ENCODE results near the gene KCTD16. TPM values are rescaled to one million over a fixed set of nuclear protein-coding genes. Genes with fewer than 3 reads are reported as not detected.

Gene KCTD16
- total and polyA plus RNA-seq, 7 experiments from 2014 or later, result 0.07 to 0.22 (median 0.13) TPM; not detected in 4

GRCh38 chr5:144421411-144421810 is 250.7 kb downstream of the KCTD16 start:
- H3K4me1 Mint-ChIP-seq, result no peaks in the 10 kb centered on the region
- CTCF ChIA-PET, result no interaction called here
- intact Hi-C loops (cut with micrococcal nuclease), result no loop called here

GRCh38 chr5:144422018-144422727 is 251.5 kb downstream of the KCTD16 start:
- H3K27me3 Mint-ChIP-seq, result peaks cover 0 to 6% (median 0%) of the 10 kb centered on the region in 5 donors
- Histone ChIP-seq H3K4me1 (ENCODE audit: control insufficient read depth in 2 of 2, insufficient read depth in 2 of 2, low read length in 2 of 2) (no peaks in the 10 kb centered on the region), H3K27me3 (ENCODE audit: control insufficient read depth in 2 of 2, insufficient read depth in 2 of 2, low read length in 2 of 2) (no peaks in the 10 kb centered on the region), H3K4me3 (ENCODE audit: low read length) (no peak overlapping the region), H3K36me3 (ENCODE audit: control insufficient read depth in 2 of 3, insufficient read depth in 3 of 3, low read length in 3 of 3) (no peaks in the 10 kb centered on the region), H3K9me3 (ENCODE audit: control insufficient read depth in 2 of 3, low read length in 3 of 3) (no peaks in the 10 kb centered on the region), H3K27ac (ENCODE audit: low read depth, low read length) (no peak overlapping the region)
- no peak for ATAC-seq
- POLR2A ChIA-PET, result no interaction called here
- intact Hi-C loops (cut with micrococcal nuclease), result no loop called here
- DNase-seq, result no peak
- no peaks in the 10 kb centered on the region for H3K4me1 Mint-ChIP-seq
- no peak overlapping the region for H3K27ac Mint-ChIP-seq
- no peak overlapping the region for H3K4me3 Mint-ChIP-seq
- H3K36me3 Mint-ChIP-seq, result no peaks in the 10 kb centered on the region
- CTCF ChIA-PET, result no interaction called here
- peaks cover 2 to 18% (median 9%) of the 10 kb centered on the region in 11 donors for H3K9me3 Mint-ChIP-seq

More at GRCh38 chr5:144421411-144421810, 250.7 kb downstream of the KCTD16 start:
- no peak overlapping the region for H3K4me3 Mint-ChIP-seq
- no peaks in the 10 kb centered on the region for H3K4me1 ChIP-seq (ENCODE audit: control insufficient read depth in 2 of 2, insufficient read depth in 2 of 2, low read length in 2 of 2)
- ATAC-seq (no peak), DNase-seq (no peak)
- POLR2A ChIA-PET, result no interaction called here
- no peaks in the 10 kb centered on the region for H3K36me3 Mint-ChIP-seq
- peaks cover 0 to 6% (median 0%) of the 10 kb centered on the region in 5 donors for H3K27me3 Mint-ChIP-seq
- no peaks in the 10 kb centered on the region for H3K9me3 ChIP-seq (ENCODE audit: control insufficient read depth in 2 of 3, low read length in 3 of 3)
- H3K4me3 ChIP-seq (ENCODE audit: low read length), result no peak overlapping the region
- no peaks in the 10 kb centered on the region for H3K36me3 ChIP-seq (ENCODE audit: control insufficient read depth in 2 of 3, insufficient read depth in 3 of 3, low read length in 3 of 3)
- no peak overlapping the region for H3K27ac Mint-ChIP-seq
- no peak overlapping the region for H3K27ac ChIP-seq (ENCODE audit: low read depth, low read length)
- peaks cover 2 to 18% (median 9%) of the 10 kb centered on the region in 11 donors for H3K9me3 Mint-ChIP-seq
- no peaks in the 10 kb centered on the region for H3K27me3 ChIP-seq (ENCODE audit: control insufficient read depth in 2 of 2, insufficient read depth in 2 of 2, low read length in 2 of 2)

- H3K36me3 Mint-ChIP-seq, result no peaks in the 10 kb centered on the region
- Histone ChIP-seq H3K27me3 (ENCODE audit: control insufficient read depth in 2 of 2, insufficient read depth in 2 of 2, low read length in 2 of 2) (no peaks in the 10 kb centered on the region), H3K9me3 (ENCODE audit: control insufficient read depth in 2 of 3, low read length in 3 of 3) (no peaks in the 10 kb centered on the region), H3K4me3 (ENCODE audit: low read length) (no peak overlapping the region), H3K36me3 (ENCODE audit: control insufficient read depth in 2 of 3, insufficient read depth in 3 of 3, low read length in 3 of 3) (no peaks in the 10 kb centered on the region), H3K27ac (ENCODE audit: low read depth, low read length) (no peak overlapping the region), H3K4me1 (ENCODE audit: control insufficient read depth in 2 of 2, insufficient read depth in 2 of 2, low read length in 2 of 2) (no peaks in the 10 kb centered on the region)
- H3K4me1 Mint-ChIP-seq, result no peaks in the 10 kb centered on the region
- peaks cover 2 to 17% (median 7%) of the 10 kb centered on the region in 11 donors for H3K9me3 Mint-ChIP-seq
- H3K4me3 Mint-ChIP-seq, result no peak overlapping the region
- CTCF ChIA-PET, result no interaction called here
- H3K27ac Mint-ChIP-seq, result no peak overlapping the region
- DNase-seq (no peak), ATAC-seq (no peak)
- POLR2A ChIA-PET, result no interaction called here
- H3K27me3 Mint-ChIP-seq, result no peaks in the 10 kb centered on the region
- intact Hi-C loops (cut with micrococcal nuclease), result no loop called here
Observed at GRCh38 chr5:144427866-144428265, 257.2 kb downstream of the KCTD16 start.

GRCh38 chr5:144428326-144428725 is 257.7 kb downstream of the KCTD16 start:
- Mint-ChIP-seq H3K27ac (no peak overlapping the region), H3K36me3 (no peaks in the 10 kb centered on the region), H3K27me3 (no peaks in the 10 kb centered on the region), H3K4me1 (no peaks in the 10 kb centered on the region), H3K4me3 (no peak overlapping the region), H3K9me3 (peaks cover 2 to 13% (median 5%) of the 10 kb centered on the region in 11 donors)
- H3K9me3 ChIP-seq (ENCODE audit: control insufficient read depth in 2 of 3, low read length in 3 of 3), result no peaks in the 10 kb centered on the region
- POLR2A ChIA-PET, result no interaction called here
- ATAC-seq, result no peak
- CTCF ChIA-PET, result no interaction called here
- H3K4me3 ChIP-seq (ENCODE audit: low read length), result no peak overlapping the region
- H3K27ac ChIP-seq (ENCODE audit: low read depth, low read length), result no peak overlapping the region
- no peak for DNase-seq
- H3K4me1 ChIP-seq (ENCODE audit: control insufficient read depth in 2 of 2, insufficient read depth in 2 of 2, low read length in 2 of 2), result no peaks in the 10 kb centered on the region
- H3K36me3 ChIP-seq (ENCODE audit: control insufficient read depth in 2 of 3, insufficient read depth in 3 of 3, low read length in 3 of 3), result no peaks in the 10 kb centered on the region
- intact Hi-C loops (cut with micrococcal nuclease), result no loop called here
- no peaks in the 10 kb centered on the region for H3K27me3 ChIP-seq (ENCODE audit: control insufficient read depth in 2 of 2, insufficient read depth in 2 of 2, low read length in 2 of 2)

GRCh38 chr5:144429405-144429804 is 258.7 kb downstream of the KCTD16 start:
- no peak overlapping the region for H3K4me3 ChIP-seq (ENCODE audit: low read length)
- H3K4me1 ChIP-seq (ENCODE audit: control insufficient read depth in 2 of 2, insufficient read depth in 2 of 2, low read length in 2 of 2), result no peaks in the 10 kb centered on the region
- CTCF ChIA-PET, result no interaction called here
- H3K27me3 ChIP-seq (ENCODE audit: control insufficient read depth in 2 of 2, insufficient read depth in 2 of 2, low read length in 2 of 2), result no peaks in the 10 kb centered on the region
- intact Hi-C loops (cut with micrococcal nuclease), result no loop called here
- Mint-ChIP-seq H3K9me3 (peaks cover 0 to 13% (median 3%) of the 10 kb centered on the region in 11 donors), H3K36me3 (no peaks in the 10 kb centered on the region), H3K27ac (no peak overlapping the region), H3K4me3 (no peak overlapping the region), H3K4me1 (no peaks in the 10 kb centered on the region), H3K27me3 (no peaks in the 10 kb centered on the region)
- POLR2A ChIA-PET, result no interaction called here
- no peak for ATAC-seq
- no peaks in the 10 kb centered on the region for H3K9me3 ChIP-seq (ENCODE audit: control insufficient read depth in 2 of 3, low read length in 3 of 3)
- no peak overlapping the region for H3K27ac ChIP-seq (ENCODE audit: low read depth, low read length)
- DNase-seq, result no peak
- H3K36me3 ChIP-seq (ENCODE audit: control insufficient read depth in 2 of 3, insufficient read depth in 3 of 3, low read length in 3 of 3), result no peaks in the 10 kb centered on the region

GRCh38 chr5:144429905-144430304 is 259.2 kb downstream of the KCTD16 start:
- no peak for ATAC-seq
- Mint-ChIP-seq H3K27ac (no peak overlapping the region), H3K4me3 (no peak overlapping the region), H3K4me1 (no peaks in the 10 kb centered on the region), H3K9me3 (peaks cover 0 to 15% (median 5%) of the 10 kb centered on the region in 11 donors), H3K36me3 (no peaks in the 10 kb centered on the region), H3K27me3 (no peaks in the 10 kb centered on the region)
- CTCF ChIA-PET, result no interaction called here
- Histone ChIP-seq H3K9me3 (ENCODE audit: control insufficient read depth in 2 of 3, low read length in 3 of 3) (no peaks in the 10 kb centered on the region), H3K27me3 (ENCODE audit: control insufficient read depth in 2 of 2, insufficient read depth in 2 of 2, low read length in 2 of 2) (no peaks in the 10 kb centered on the region), H3K4me1 (ENCODE audit: control insufficient read depth in 2 of 2, insufficient read depth in 2 of 2, low read length in 2 of 2) (no peaks in the 10 kb centered on the region), H3K36me3 (ENCODE audit: control insufficient read depth in 2 of 3, insufficient read depth in 3 of 3, low read length in 3 of 3) (no peaks in the 10 kb centered on the region), H3K4me3 (ENCODE audit: low read length) (no peak overlapping the region), H3K27ac (ENCODE audit: low read depth, low read length) (no peak overlapping the region)
- intact Hi-C loops (cut with micrococcal nuclease), result no loop called here
- DNase-seq, result no peak
- POLR2A ChIA-PET, result no interaction called here

- Mint-ChIP-seq H3K27ac (no peak overlapping the region), H3K9me3 (peaks cover 0 to 15% (median 6%) of the 10 kb centered on the region in 11 donors), H3K27me3 (no peaks in the 10 kb centered on the region), H3K36me3 (no peaks in the 10 kb centered on the region), H3K4me1 (no peaks in the 10 kb centered on the region), H3K4me3 (no peak overlapping the region)
- intact Hi-C loops (cut with micrococcal nuclease), result no loop called here
- Histone ChIP-seq H3K4me3 (ENCODE audit: low read length) (no peak overlapping the region), H3K9me3 (ENCODE audit: control insufficient read depth in 2 of 3, low read length in 3 of 3) (no peaks in the 10 kb centered on the region), H3K27me3 (ENCODE audit: control insufficient read depth in 2 of 2, insufficient read depth in 2 of 2, low read length in 2 of 2) (no peaks in the 10 kb centered on the region), H3K36me3 (ENCODE audit: control insufficient read depth in 2 of 3, insufficient read depth in 3 of 3, low read length in 3 of 3) (no peaks in the 10 kb centered on the region), H3K27ac (ENCODE audit: low read depth, low read length) (no peak overlapping the region), H3K4me1 (ENCODE audit: control insufficient read depth in 2 of 2, insufficient read depth in 2 of 2, low read length in 2 of 2) (no peaks in the 10 kb centered on the region)
- ATAC-seq, result no peak
- no peak for DNase-seq
- ChIA-PET POLR2A (no interaction called here), CTCF (no interaction called here)
Observed at GRCh38 chr5:144433140-144433822, 262.6 kb downstream of the KCTD16 start.

Measured in naive thymus-derived CD4-positive, alpha-beta T cell (primary cell).